IPS-NIHi7 (cell line): ENCODE measurements around the gene ASB16.

Experiments used
- DNase-seq: peaks from one replicate; pipeline ENCODE4 v3.0.0; 2012; ENCODE audit warnings: mixed read lengths; ENCODE audit errors: extremely low spot score

ASB16 gene

DNA sequence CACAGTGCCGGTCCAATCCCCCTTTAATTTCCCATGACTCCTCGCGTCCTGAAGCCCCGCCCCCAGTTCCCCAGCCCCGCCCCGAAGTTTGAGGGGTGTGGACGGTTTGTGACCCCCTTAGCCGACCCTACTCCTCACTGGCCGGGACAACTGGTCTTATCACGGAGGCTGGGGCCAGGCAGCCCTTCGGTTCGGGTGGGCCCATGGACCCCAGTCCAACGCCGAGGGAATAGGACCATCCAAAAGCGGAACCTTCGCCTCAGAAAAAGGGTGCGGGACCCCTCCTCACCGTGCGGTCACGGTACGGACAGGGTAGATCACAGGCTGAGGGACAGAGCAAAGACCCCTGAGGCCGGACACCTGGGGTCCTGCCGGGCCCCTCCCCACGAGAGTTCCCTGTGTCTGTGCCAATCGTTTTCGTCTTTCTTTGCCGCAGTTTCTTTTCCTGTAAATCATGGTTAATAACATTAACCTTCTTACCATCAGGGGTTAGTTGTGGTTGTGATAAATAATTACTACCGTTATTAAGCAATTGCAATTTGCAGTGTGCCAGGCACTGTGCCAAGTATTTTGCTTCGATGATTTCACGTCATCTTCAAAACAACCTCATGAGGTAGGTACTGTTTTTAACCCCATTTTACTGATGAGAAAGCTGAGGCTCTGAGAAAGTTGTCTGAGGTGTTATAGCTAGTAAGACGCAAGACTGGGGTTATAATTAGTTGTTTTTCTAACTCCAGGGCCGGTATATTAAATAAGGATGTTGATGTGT, 16.8 kb downstream of the ASB16 start:
- no peak for DNase-seq

- no peak for DNase-seq
These were observed 18.3 kb downstream of the ASB16 start for GRCh38 chr17:44188576-44189403.

DNA sequence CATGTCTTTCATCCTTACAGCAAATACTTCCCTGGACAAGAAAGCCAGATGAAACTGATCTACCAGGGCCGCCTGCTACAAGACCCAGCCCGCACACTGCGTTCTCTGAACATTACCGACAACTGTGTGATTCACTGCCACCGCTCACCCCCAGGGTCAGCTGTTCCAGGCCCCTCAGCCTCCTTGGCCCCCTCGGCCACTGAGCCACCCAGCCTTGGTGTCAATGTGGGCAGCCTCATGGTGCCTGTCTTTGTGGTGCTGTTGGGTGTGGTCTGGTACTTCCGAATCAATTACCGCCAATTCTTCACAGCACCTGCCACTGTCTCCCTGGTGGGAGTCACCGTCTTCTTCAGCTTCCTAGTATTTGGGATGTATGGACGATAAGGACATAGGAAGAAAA, 20.0 kb downstream of the ASB16 start:
- no peak for DNase-seq

DNA sequence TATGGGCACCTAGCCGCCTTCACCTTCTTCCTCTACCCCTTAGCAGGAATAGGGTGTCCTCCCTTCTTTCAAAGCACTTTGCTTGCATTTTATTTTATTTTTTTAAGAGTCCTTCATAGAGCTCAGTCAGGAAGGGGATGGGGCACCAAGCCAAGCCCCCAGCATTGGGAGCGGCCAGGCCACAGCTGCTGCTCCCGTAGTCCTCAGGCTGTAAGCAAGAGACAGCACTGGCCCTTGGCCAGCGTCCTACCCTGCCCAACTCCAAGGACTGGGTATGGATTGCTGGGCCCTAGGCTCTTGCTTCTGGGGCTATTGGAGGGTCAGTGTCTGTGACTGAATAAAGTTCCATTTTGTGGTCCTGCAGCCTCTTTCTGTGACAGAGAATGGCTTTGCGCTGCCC, 20.9 kb downstream of the ASB16 start:
- DNase-seq = no peak

GRCh38 chr17:44191941-44192496, 21.5 kb downstream of the ASB16 start:
- peak; percentile 44 for DNase-seq

- DNase-seq = no peak
These were observed 22.2 kb downstream of the ASB16 start for GRCh38 chr17:44192750-44193149.

DNA sequence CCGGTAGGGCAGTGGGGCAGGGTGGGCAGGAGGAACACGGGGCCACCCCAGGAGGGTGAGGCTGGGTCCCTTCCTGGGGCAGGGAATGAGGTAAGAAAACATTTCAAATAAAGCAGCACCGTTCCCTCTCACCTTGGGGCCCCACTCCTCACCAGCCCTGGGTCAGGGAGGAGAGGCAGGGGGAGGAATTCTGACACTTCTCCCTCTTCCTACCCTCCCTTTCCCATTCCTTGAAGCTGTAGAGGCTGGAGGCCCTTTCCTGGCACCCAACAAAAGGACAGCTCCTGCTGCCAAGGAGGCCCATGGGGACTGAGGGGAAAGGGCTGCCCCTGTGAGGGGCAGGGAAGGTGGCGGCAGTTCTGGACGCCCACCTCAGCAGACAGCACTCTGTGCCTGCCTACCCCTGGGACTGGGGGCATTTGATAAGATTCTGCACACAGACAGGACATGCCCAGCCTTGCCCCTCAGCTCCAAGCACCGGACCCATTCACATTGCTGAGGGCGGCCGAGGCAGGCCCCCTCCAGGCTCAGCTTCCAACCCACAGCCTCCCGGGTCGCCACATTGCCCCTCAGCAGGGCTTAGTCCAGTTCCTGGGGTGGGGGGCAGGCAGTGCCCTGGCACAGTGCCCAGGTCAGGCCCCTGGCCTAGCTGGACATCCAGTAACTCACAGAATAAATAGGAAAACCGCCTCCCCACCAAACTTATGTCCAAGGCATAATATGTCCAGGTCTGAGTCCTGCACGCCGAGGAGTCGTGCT, 23.0 kb downstream of the ASB16 start:
- DNase-seq = no peak

DNA sequence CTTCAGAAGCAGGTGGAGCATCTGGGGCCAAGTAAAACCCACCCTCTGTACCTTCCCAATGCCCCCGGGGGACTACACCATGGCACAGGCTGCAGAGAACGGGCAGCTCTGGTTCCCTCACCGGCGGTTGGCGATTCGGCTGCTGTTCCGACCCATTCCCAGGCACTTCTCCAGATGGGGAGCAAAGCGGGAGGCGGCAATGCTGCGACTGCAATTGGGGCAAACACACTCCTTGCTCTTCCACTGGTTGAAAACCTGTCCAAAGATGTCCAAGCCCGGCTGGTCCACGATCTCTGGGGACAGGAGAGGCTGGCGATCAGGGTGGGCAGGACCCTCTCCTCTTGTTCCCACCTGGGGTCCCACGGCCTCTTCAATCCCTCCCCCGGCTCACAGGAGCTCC, 26.6 kb downstream of the ASB16 start:
- no peak for DNase-seq

DNA sequence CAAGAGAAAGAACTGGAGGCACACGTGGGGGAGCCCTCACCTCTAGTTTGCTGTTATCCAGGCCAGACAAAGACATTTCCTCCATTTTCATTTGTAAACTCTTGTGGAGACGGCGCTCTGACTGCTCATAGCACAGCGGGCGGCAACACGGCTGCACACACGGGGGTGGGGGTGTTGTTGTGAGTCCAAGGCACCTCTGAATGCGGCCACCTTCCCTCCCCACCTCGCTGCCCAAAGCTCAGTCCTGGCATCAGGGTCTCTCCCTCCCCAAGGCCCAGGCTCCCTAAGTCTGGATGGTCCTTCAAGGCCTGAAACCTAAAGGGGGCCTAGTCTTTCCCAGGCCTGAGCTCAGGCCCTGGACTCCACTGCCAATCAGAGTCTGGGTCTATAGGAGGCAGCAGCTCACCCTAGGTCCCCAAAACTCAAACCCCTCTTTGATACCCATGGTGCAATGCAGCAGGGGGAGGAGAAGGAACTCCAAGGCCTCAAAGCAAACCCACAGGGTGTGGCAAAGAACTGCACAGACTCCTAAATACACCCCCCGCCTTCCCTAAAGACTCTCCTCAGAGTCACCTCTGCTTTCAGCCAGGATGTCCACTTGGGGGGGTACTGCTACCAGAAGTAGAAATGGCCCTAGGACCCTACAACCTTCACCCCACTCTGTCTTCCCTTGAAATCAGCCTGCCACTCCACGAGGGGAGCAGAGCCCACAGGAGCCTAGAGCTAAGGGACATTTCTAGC, 27.6 kb downstream of the ASB16 start:
- no peak for DNase-seq

DNA sequence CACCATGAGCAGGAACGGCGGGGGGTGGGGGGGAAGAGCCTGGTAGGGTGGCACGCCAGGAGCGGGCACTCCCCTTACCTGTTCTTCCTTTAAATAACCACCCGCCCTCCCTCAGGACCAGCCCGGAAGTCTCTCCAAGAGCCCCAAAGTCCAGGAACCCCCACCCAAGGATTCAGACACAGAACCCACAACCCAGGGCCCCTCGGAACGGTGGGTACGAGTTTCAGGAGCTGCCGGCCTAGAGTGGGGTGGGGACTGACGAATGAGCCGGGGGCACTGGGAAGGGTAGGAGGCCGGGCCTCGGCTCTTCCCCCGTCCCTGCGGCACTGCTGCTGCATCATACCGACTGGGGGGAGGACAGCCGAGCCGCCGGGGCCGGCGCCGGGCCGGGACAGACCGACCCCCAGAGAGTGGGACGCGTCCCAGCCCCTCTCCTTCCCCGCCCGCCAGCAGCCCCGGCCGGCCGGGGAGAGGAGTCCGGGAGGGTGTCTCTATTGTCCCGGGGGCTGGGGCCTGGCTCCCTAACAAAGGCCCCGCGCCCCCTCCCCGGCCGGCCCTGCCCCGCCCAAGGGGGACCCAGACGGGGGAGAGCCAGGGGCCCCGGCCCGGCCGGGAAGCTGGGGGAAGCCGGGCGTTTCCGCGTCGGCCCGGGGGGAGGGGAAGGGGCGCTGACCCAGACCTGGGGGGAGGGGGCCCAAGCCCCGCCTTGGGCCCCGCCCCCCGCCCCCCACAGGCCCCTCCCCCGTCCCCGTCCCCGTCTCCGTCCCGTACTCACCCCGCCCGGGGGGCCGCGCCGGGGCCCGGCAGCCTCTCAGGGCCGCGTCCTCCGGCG, 28.4 kb downstream of the ASB16 start:
- DNase-seq = peak; percentile 85

DNA sequence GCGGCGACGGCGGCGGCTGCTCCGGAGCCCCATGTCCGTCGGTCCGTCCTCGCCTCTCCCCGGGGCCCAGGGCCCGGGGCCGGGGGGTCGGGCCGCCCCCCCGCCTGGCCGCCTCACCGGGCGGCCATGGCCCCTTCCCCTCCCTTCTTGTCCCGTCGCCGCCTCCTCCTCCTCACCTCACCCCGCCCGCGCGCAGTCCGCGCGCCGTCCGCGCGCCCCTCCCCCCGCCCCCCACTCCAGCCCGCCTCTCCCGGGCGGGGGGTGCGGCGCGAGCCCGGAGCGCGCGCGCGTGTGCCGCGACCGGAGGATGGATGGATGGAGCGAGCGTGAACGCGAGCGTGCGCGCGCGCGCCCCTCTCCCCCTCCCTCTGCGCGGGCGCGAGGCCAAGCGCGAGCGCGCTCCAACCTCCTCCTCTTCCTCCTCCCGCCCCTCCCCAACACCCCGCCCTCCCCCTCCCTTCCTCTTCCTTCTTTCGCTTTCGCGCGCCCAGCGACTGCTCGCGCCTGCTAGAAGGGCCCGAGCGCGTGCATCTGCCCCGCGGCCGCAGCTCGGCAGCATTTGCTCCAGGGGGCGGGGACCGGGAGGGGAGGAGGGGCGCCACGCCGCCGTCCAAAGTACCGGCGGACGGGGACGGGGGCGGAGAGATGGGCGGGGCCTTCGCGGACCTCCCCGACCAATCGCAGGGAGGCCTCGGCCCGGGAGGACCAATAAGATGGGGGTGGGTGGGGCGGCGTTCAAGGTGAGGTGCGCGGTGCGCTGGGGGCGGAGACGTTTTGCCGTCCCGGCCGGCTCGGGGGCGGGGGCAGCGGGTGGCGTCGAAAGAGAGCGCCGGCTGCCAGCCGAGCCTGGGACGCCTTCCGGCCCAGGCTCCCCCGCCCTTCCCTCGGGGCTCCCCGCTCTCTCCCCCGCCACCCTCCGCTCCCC, 29.3 kb downstream of the ASB16 start, which contains the start of gene ATXN7L3:
Gene ATXN7L3, minus strand, starts transcription at position 332 of the 925 bp plus-strand sequence. CDS start 1,814 bp downstream, outside the sequence.
- DNase-seq = peak; percentile 97

- DNase-seq = no peak
These were observed 30.1 kb downstream of the ASB16 start for GRCh38 chr17:44200478-44201155.

GRCh38 chr17:44202756-44203155, 32.3 kb downstream of the ASB16 start:
- no peak for DNase-seq

- DNase-seq = peak; percentile 77
These were observed 33.4 kb downstream of the ASB16 start for GRCh38 chr17:44203731-44204440.

DNA sequence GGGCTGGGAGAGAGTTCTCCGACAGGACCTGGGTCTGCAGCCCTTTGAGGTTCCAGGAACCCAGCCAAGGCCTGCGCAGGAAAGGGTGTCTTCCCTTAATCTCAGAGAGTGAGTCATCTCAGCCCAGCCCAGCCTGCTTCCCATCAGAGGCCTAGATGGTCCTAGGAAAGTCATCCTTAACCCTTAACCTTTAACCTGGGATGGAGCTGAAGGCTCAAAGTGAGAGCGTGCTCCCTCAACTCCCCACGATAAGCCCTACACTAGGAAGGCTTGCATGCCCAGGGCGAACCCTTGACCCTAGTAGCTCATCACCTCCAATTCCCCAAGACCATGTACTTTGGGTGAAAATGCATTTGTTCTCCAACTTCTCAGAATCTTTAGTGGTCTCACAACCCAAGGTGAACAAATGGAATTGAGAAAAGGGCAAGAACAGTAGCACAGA, 34.0 kb downstream of the ASB16 start:
- no peak for DNase-seq

- peak; percentile 36 for DNase-seq
These were observed 35.7 kb downstream of the ASB16 start for GRCh38 chr17:44205962-44206824.

- no peak for DNase-seq
These were observed 36.3 kb downstream of the ASB16 start for GRCh38 chr17:44206825-44207155.
